H1 (cell line): ENCODE measurements around the gene HERC5. TPM values are rescaled to one million over a fixed set of nuclear protein-coding genes. Genes with fewer than 3 reads are reported as not detected.
"Not testable (repeated sequence)": the region's sequence is repeated elsewhere in the genome, so short reads cannot be mapped to it uniquely, and the experiment has no call there.

Source experiments
- CTCF ChIA-PET: fragments of 300-600 bp; sonication (Branson Sonifier 250); formaldehyde crosslinking; loops from one replicate; lab custom pipeline; 2021; ENCODE audit not compliant: partially characterized antibody; lab: Charles Lee
- POLR2A ChIA-PET: fragments of 300-600 bp; sonication (Branson Sonifier 250); formaldehyde crosslinking; loops from one replicate; lab custom pipeline; 2021; ENCODE audit warnings: inconsistent platforms; ENCODE audit not compliant: partially characterized antibody; lab: Charles Lee
- DNase-seq, 2 experiments: peaks; one replicate each; pipeline versions ENCODE4 v3.0.0 to v3.0.0-alpha.2; 2010 to 2022; ENCODE audit warnings: low spot score in 2 of 2, low read depth in 1 of 2, mixed read lengths in 1 of 2
- FAIRE-seq: peaks from 2 replicates; lab custom pipeline; 2011; peaks lifted over from hg19 to GRCh38; lab: Jason Lieb, UNC
- H2AFZ ChIP-seq: 2 replicates; pipeline ENCODE4 v1.8.1; 2012; ENCODE audit warnings: low read length, inconsistent platforms
- H2AK5ac ChIP-seq: 2 replicates; pipeline ENCODE4 v1.6.1; 2013; ENCODE audit warnings: low read depth, low read length
- H2BK120ac ChIP-seq: replicated peaks from 2 replicates; pipeline ENCODE3; 2013; ENCODE audit warnings: low read depth, low read length, inconsistent platforms
- H2BK12ac ChIP-seq: 2 replicates; pipeline ENCODE4 v1.6.1; 2013; ENCODE audit warnings: low read depth, low read length
- H2BK15ac ChIP-seq: 2 replicates; pipeline ENCODE4 v1.6.1; 2013; ENCODE audit warnings: low read length
- H2BK20ac ChIP-seq: 2 replicates; pipeline ENCODE4 v1.6.1; 2013; ENCODE audit warnings: low read length
- H2BK5ac ChIP-seq: 2 replicates; pipeline ENCODE4 v1.6.1; 2013; ENCODE audit warnings: low read depth, low read length
- H3K14ac ChIP-seq: 2 replicates; pipeline ENCODE4 v1.6.1; 2013; ENCODE audit warnings: inconsistent platforms; ENCODE audit not compliant: insufficient read length
- H3K18ac ChIP-seq: 2 replicates; pipeline ENCODE4 v1.6.1; 2013; ENCODE audit warnings: low read length; ENCODE audit errors: extremely low read depth
- H3K23ac ChIP-seq: 2 replicates; pipeline ENCODE4 v1.6.1; 2013; ENCODE audit warnings: inconsistent platforms; ENCODE audit not compliant: insufficient read length
- H3K23me2 ChIP-seq: 2 replicates; pipeline ENCODE4 v1.6.1; 2013; ENCODE audit warnings: low read depth, low read length
- H3K27ac ChIP-seq: 2 replicates; pipeline ENCODE4 v1.6.1; 2011; ENCODE audit warnings: low read depth, low read length, inconsistent platforms
- H3K27me3 ChIP-seq, 4 experiments: replicated peaks in 1 of 4; 1 replicate in 1 of 4; 2 replicates in 3 of 4; pipeline versions ENCODE4 v1.6.1 to v1.8.1; 2011 to 2013; ENCODE audit warnings: low read length in 3 of 4, mild to moderate bottlenecking in 3 of 4, inconsistent platforms in 2 of 4, mixed read lengths in 2 of 4, moderate library complexity in 1 of 4; ENCODE audit not compliant: control insufficient read depth in 3 of 4, insufficient read depth in 3 of 4; ENCODE audit errors: extremely low read depth in 1 of 4
- H3K36me3 ChIP-seq, 4 experiments: 2 replicates each; pipeline versions ENCODE4 v1.6.1 to v1.8.1; 2011 to 2013; ENCODE audit warnings: mild to moderate bottlenecking in 4 of 4, low read length in 3 of 4, moderate library complexity in 2 of 4, control low read depth in 1 of 4, inconsistent platforms in 1 of 4; ENCODE audit not compliant: insufficient read depth in 4 of 4, control insufficient read depth in 2 of 4
- H3K4ac ChIP-seq: replicated peaks from 2 replicates; pipeline ENCODE3; 2013; ENCODE audit warnings: low read length, low read depth, mixed read lengths, inconsistent platforms; ENCODE audit not compliant: insufficient read length
- H3K4me1 ChIP-seq, 4 experiments: replicated peaks in 1 of 4; 1 replicate in 1 of 4; 2 replicates in 3 of 4; pipeline versions ENCODE4 v1.6.1 to v1.8.1; 2011 to 2013; ENCODE audit warnings: low read length in 3 of 4, inconsistent platforms in 2 of 4, mixed read lengths in 1 of 4; ENCODE audit not compliant: insufficient read depth in 4 of 4, control insufficient read depth in 3 of 4
- H3K4me2 ChIP-seq, 2 experiments: 2 replicates each; pipeline versions ENCODE4 v1.6.1 to v1.8.1; 2011 to 2013; ENCODE audit warnings: low read depth in 2 of 2, low read length in 2 of 2, control low read depth in 1 of 2, inconsistent platforms in 1 of 2, mild to moderate bottlenecking in 1 of 2; ENCODE audit not compliant: insufficient read depth in 1 of 2
- H3K4me3 ChIP-seq, 4 experiments: fragments of 200-600, 300-600 bp in 1 of 4; sonication (generic), shearing (Covaris generic), sonication (Bioruptor Twin) in 1 of 4; 2 replicates each; pipeline versions ENCODE4 v1.5.1 to v1.8.1; 2011 to 2016; ENCODE audit warnings: low read length in 4 of 4, low read depth in 3 of 4, control low read depth in 2 of 4, inconsistent platforms in 2 of 4, mild to moderate bottlenecking in 2 of 4, mixed read lengths in 1 of 4, moderate library complexity in 1 of 4; ENCODE audit not compliant: insufficient read depth in 2 of 4; ENCODE audit errors: extremely low read depth in 1 of 4
- H3K56ac ChIP-seq: replicated peaks from 2 replicates; pipeline ENCODE3; 2013; ENCODE audit warnings: low read depth, mild to moderate bottlenecking, mixed read lengths, low read length, inconsistent platforms; ENCODE audit not compliant: insufficient read length
- H3K79me1 ChIP-seq: 2 replicates; pipeline ENCODE4 v1.6.1; 2013; ENCODE audit warnings: low read depth, low read length, control low read depth
- H3K79me2 ChIP-seq, 2 experiments: 2 replicates each; pipeline versions ENCODE4 v1.6.1 to v1.8.1; 2012 to 2013; ENCODE audit warnings: low read length in 2 of 2, mild to moderate bottlenecking in 2 of 2, inconsistent platforms in 1 of 2; ENCODE audit not compliant: insufficient read depth in 2 of 2, control insufficient read depth in 1 of 2
- H3K9ac ChIP-seq, 4 experiments: replicated peaks in 1 of 4; 1 replicate in 1 of 4; 2 replicates in 3 of 4; pipeline versions ENCODE4 v1.6.1 to v1.8.1; 2011 to 2013; ENCODE audit warnings: low read depth in 3 of 4, low read length in 3 of 4, control low read depth in 2 of 4, mild to moderate bottlenecking in 2 of 4, moderate library complexity in 2 of 4, inconsistent platforms in 1 of 4; ENCODE audit errors: extremely low read depth in 1 of 4
- H3K9me3 ChIP-seq, 2 experiments: 2 replicates each; pipeline versions ENCODE4 v1.6.1 to v1.8.1; 2012 to 2013; ENCODE audit warnings: mild to moderate bottlenecking in 2 of 2, moderate library complexity in 2 of 2, control low read depth in 1 of 2, inconsistent platforms in 1 of 2, low read depth in 1 of 2, low read length in 1 of 2, mixed read lengths in 1 of 2; ENCODE audit not compliant: insufficient read depth in 2 of 2
- H4K20me1 ChIP-seq, 2 experiments: replicated peaks in 1 of 2; 2 replicates each; pipeline versions ENCODE3 to v1.8.1; 2011 to 2013; ENCODE audit warnings: inconsistent platforms in 2 of 2, low read length in 2 of 2, mild to moderate bottlenecking in 1 of 2; ENCODE audit not compliant: insufficient read depth in 2 of 2, control insufficient read depth in 1 of 2
- H4K5ac ChIP-seq: 2 replicates; pipeline ENCODE4 v1.6.1; 2013; ENCODE audit warnings: low read length, low read depth, mixed read lengths, inconsistent platforms; ENCODE audit not compliant: insufficient read length
- H4K8ac ChIP-seq: 2 replicates; pipeline ENCODE4 v1.8.0; 2013; ENCODE audit warnings: mild to moderate bottlenecking, moderate library complexity, low read length, inconsistent platforms; ENCODE audit not compliant: insufficient read depth; ENCODE audit errors: extremely low read depth
- H4K91ac ChIP-seq: replicated peaks from 2 replicates; pipeline ENCODE3; 2013; ENCODE audit warnings: low read length, mixed read lengths, inconsistent platforms; ENCODE audit not compliant: insufficient read length
- WGBS, 2 experiments: shearing (Covaris generic) in 1 of 2; methylation state at CpG; one replicate each; pipeline versions ENCODE4 v1.1.6 to v1.1.7; 2013 to 2015; ENCODE audit warnings: low lambda C conversion rate in 2 of 2, mixed read lengths in 2 of 2, inconsistent platforms in 1 of 2, low coverage in 1 of 2, missing lambda C conversion rate in 1 of 2; ENCODE audit not compliant: insufficient replicate concordance in 2 of 2, insufficient coverage in 1 of 2, insufficient read length in 1 of 2; ENCODE audit errors: extremely low coverage in 1 of 2, missing lambda C conversion rate in 1 of 2; 5-methylcytosine and 5-hydroxymethylcytosine counted together
- polyA plus RNA-seq, 7 experiments: library from polyadenylated mRNA; depleted of rRNA in 3 of 7; stranded (reverse) in 5 of 7; unstranded in 2 of 7; fragments of >200 nt in 5 of 7; fragments of 200-250 nt in 2 of 7; gene quantifications; 1 replicate in 5 of 7; 2 replicates in 1 of 7; 4 replicates in 1 of 7; pipeline versions ENCODE4 v1.2.1 to v1.2.3, GENCODE V29; 2011 to 2013; ENCODE audit warnings: missing spikeins in 2 of 7, mixed read lengths in 2 of 7
- total RNA-seq: library from RNA; stranded (reverse); fragmentation: NEBNext Ultra II Directional; extraction: Animal tissue kit (Norgen Biotek cat#: 25700); gene quantifications from 2 replicates; pipeline ENCODE4 v1.2.1, GENCODE V29; 2021

The HERC5 gene
- total and polyA plus RNA-seq, 2 of the 8 experiments (the other 6 are each of a cell fraction or from before 2014, with no cell fraction given) = 6.6 to 20.7 TPM

DNA sequence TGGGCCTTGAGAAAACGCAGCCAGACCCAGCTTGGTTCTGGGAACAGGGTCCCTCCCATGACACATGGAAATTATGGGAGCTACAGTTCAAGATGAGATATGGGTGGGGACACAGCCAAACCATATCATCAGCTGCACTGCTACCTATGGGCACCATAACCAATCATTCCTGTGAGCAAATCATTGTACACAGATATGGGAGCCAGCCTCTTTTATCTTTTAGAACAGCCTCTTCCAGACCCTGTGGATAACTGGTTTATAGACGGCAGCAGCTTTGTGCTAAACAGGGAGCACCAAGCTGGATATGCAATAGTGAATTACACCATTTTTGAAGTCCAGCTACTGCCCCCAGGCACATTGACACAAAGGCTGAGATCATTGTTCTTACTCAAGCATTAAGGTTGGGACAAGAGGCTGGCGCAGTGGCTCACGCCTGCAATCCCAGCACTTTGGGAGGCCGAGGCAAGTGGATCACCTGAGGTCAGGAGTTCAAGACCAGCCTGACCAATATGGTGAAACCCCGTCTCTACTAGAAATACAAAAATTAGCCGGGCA is 8.6 kb upstream of the HERC5 start:
- 89% methylated on average over 7 of the region's 7 CpGs; no CpG with 5 or more reads in 1 of the 2 experiments for WGBS, 2 experiments
- POLR2A ChIA-PET = interaction anchor here (1.1 kb wide), 1 partner anchor 9 kb away, joined by 3 read pairs; the partner anchor contains the start of gene HERC5

More for the DNA sequence above, 8.6 kb upstream of the HERC5 start:
- not testable (repeated sequence) for H3K27me3 ChIP-seq, H4K91ac ChIP-seq, H3K9ac ChIP-seq, H3K56ac ChIP-seq, H2AK5ac ChIP-seq, H2BK15ac ChIP-seq, H3K9me3 ChIP-seq, H3K36me3 ChIP-seq, H3K79me2 ChIP-seq, H4K20me1 ChIP-seq, H3K14ac ChIP-seq, H2BK20ac ChIP-seq, FAIRE-seq, H4K8ac ChIP-seq, DNase-seq, H3K4me1 ChIP-seq, H3K23me2 ChIP-seq, H2BK120ac ChIP-seq, H3K23ac ChIP-seq, H2AFZ ChIP-seq, H4K5ac ChIP-seq, H3K79me1 ChIP-seq, H3K4me3 ChIP-seq, H3K27ac ChIP-seq, H2BK5ac ChIP-seq, H3K4me2 ChIP-seq, H3K4ac ChIP-seq, H2BK12ac ChIP-seq, H3K18ac ChIP-seq
- CTCF ChIA-PET = interaction anchor here (2.7 to 4.1 kb wide), 2 partner anchors 8 to 79 kb away, joined by 8 to 17 read pairs; partner anchors contain the start of gene HERC5
